HepG2 (cell line): Measurements from ENCODE around the gene BTBD8. TPM values are rescaled to one million over a fixed set of nuclear protein-coding genes. Genes with fewer than 3 reads are reported as not detected.

Experiments used
- ATAC-seq: fragments of 200-7000 bp; cut with Tn5 transposase; 3 replicates; pipeline ENCODE4 v1.9.1; 2020; ENCODE audit warnings: mild to moderate bottlenecking, moderate library complexity
- BruUV-seq: library from RNA; stranded (reverse); fragments of 400-500 nt; replicated peaks from 2 replicates; lab custom pipeline; 2021; lab: Mats Ljungman, UMichigan
- CTCF ChIA-PET: fragments of 300-600 bp; formaldehyde crosslinking; extraction: SDS; loops from one replicate; lab custom pipeline; 2021; ENCODE audit warnings: low total read pairs, inconsistent platforms, low intra/inter-chr PET ratio; lab: Yijun Ruan, JAX
- POLR2A ChIA-PET: fragments of 350-600 bp; sonication (Branson Sonifier 250); formaldehyde crosslinking; loops from one replicate; lab custom pipeline; 2020; ENCODE audit warnings: antibody characterized with exemption, inconsistent platforms; lab: Yijun Ruan, JAX
- DNase-seq: peaks from one replicate; pipeline ENCODE4 v3.0.0-alpha.2; 2015; ENCODE audit warnings: low spot score
- FAIRE-seq: peaks from 3 replicates; lab custom pipeline; 2011; peaks lifted over from hg19 to GRCh38; lab: Jason Lieb, UNC
- H2AFZ ChIP-seq: one replicate; pipeline ENCODE4 v1.6.1; 2011; ENCODE audit warnings: low read length, inconsistent platforms
- H3K27ac ChIP-seq: fragments of 300-600 bp; 3 replicates; pipeline ENCODE4 v1.8.0; 2011; ENCODE audit warnings: mixed run types, mild to moderate bottlenecking, mixed read lengths, low read length, inconsistent platforms; ENCODE audit not compliant: insufficient read depth; ENCODE audit errors: extremely low read length
- H3K27me3 ChIP-seq, 2 experiments: fragments of 200-600 bp in 1 of 2; 2 replicates in 1 of 2; 3 replicates in 1 of 2; pipeline versions ENCODE4 v1.6.0 to v1.8.0; 2011; ENCODE audit warnings: low read length in 2 of 2, mild to moderate bottlenecking in 2 of 2, moderate library complexity in 2 of 2, inconsistent platforms in 1 of 2; ENCODE audit not compliant: insufficient read depth in 2 of 2, control insufficient read depth in 1 of 2
- H3K36me3 ChIP-seq, 2 experiments: fragments of 200-600 bp in 1 of 2; replicated peaks in 1 of 2; 2 replicates in 1 of 2; 3 replicates in 1 of 2; pipeline versions ENCODE4 v1.5.1 to v1.8.0; 2011; ENCODE audit warnings: low read length in 2 of 2, inconsistent platforms in 1 of 2; ENCODE audit not compliant: insufficient read depth in 2 of 2, control insufficient read depth in 1 of 2
- H3K4me1 ChIP-seq: 2 replicates; pipeline ENCODE4 v1.5.1; 2012; ENCODE audit warnings: low read length, inconsistent platforms; ENCODE audit not compliant: insufficient read depth
- H3K4me2 ChIP-seq: 2 replicates; pipeline ENCODE4 v1.6.0; 2011; ENCODE audit warnings: low read depth, low read length, inconsistent platforms
- H3K4me3 ChIP-seq, 3 experiments: fragments of 200-600 bp in 1 of 3; sonication (generic), shearing (Covaris generic) in 1 of 3; replicated peaks in 1 of 3; 2 replicates each; pipeline ENCODE4 v1.5.1; 2011 to 2016; ENCODE audit warnings: low read length in 3 of 3, inconsistent platforms in 2 of 3, low read depth in 2 of 3, mild to moderate bottlenecking in 2 of 3, control low read depth in 1 of 3, mixed read lengths in 1 of 3; ENCODE audit not compliant: insufficient read depth in 1 of 3
- H3K79me2 ChIP-seq: one replicate; pipeline ENCODE4 v1.6.1; 2011; ENCODE audit warnings: low read length, inconsistent platforms; ENCODE audit not compliant: insufficient read depth
- H3K9ac ChIP-seq: 2 replicates; pipeline ENCODE4 v1.6.0; 2011; ENCODE audit warnings: mild to moderate bottlenecking, low read depth, low read length, inconsistent platforms; ENCODE audit not compliant: insufficient read depth
- H3K9me3 ChIP-seq: 2 replicates; pipeline ENCODE4 v1.5.1; 2012; ENCODE audit warnings: mild to moderate bottlenecking, low read length
- H4K20me1 ChIP-seq: 2 replicates; pipeline ENCODE4 v1.6.0; 2011; ENCODE audit warnings: inconsistent platforms, mild to moderate bottlenecking, low read length, moderate library complexity; ENCODE audit not compliant: insufficient read depth
- CENPT ChIP-seq: sonication (generic); formaldehyde crosslinking; IDR thresholded peaks from 2 replicates; pipeline ENCODE4 v1.8.0; 2022; ENCODE audit warnings: low read depth, mild to moderate bottlenecking, moderate library complexity, missing genetic modification reagents
- KDM4B ChIP-seq: sonication (generic); formaldehyde crosslinking; IDR thresholded peaks from 2 replicates; pipeline ENCODE4 v1.4.0; 2020; ENCODE audit warnings: missing genetic modification reagents
- KLF12 ChIP-seq: sonication (generic); formaldehyde crosslinking; IDR thresholded peaks from 2 replicates; pipeline ENCODE4 v1.4.0; 2020; ENCODE audit warnings: missing genetic modification reagents, borderline replicate concordance
- MXI1 ChIP-seq: IDR thresholded peaks from 3 replicates; pipeline ENCODE4 v1.6.1; 2012; ENCODE audit warnings: low read depth, low read length, inconsistent platforms, borderline replicate concordance
- NFKBIZ ChIP-seq: IDR thresholded peaks from 2 replicates; pipeline ENCODE4 v1.6.1; 2018; ENCODE audit warnings: missing genetic modification reagents, missing compliant biosample characterization
- PRMT3 ChIP-seq: sonication (generic); formaldehyde crosslinking; IDR thresholded peaks from 2 replicates; pipeline ENCODE4 v1.8.1; 2022; ENCODE audit warnings: low read depth, mild to moderate bottlenecking, moderate library complexity, missing genetic modification reagents, borderline replicate concordance
- REST ChIP-seq, 2 experiments: IDR thresholded peaks; 2 replicates each; pipeline ENCODE4 v1.6.1; 2011 to 2012; ENCODE audit warnings: low read length in 2 of 2, borderline replicate concordance in 1 of 2, low read depth in 1 of 2, mild to moderate bottlenecking in 1 of 2, moderate library complexity in 1 of 2
- SIX4 ChIP-seq: sonication (generic); formaldehyde crosslinking; IDR thresholded peaks from 2 replicates; pipeline ENCODE4 v1.4.0; 2020; ENCODE audit warnings: missing genetic modification reagents
- SMAD1 ChIP-seq: sonication (generic); formaldehyde crosslinking; IDR thresholded peaks from 2 replicates; pipeline ENCODE4 v1.4.0; 2020; ENCODE audit warnings: missing genetic modification reagents, low read depth, mild to moderate bottlenecking, borderline replicate concordance
- TBP ChIP-seq: sonication (generic); formaldehyde crosslinking; IDR thresholded peaks from 2 replicates; pipeline ENCODE4 v1.5.0; 2020; ENCODE audit warnings: missing genetic modification reagents
- ZFP37 ChIP-seq: sonication (generic); formaldehyde crosslinking; IDR thresholded peaks from 2 replicates; pipeline ENCODE4 v1.4.0; 2020; ENCODE audit warnings: missing genetic modification reagents, borderline replicate concordance
- ZIK1 ChIP-seq: sonication (generic); formaldehyde crosslinking; IDR thresholded peaks from 2 replicates; pipeline ENCODE4 v1.5.0; 2020; ENCODE audit warnings: mild to moderate bottlenecking, low read depth, missing genetic modification reagents, borderline replicate concordance
- ZNF572 ChIP-seq: sonication (generic); formaldehyde crosslinking; IDR thresholded peaks from 2 replicates; pipeline ENCODE4 v1.5.1; 2020; ENCODE audit warnings: mild to moderate bottlenecking, missing genetic modification reagents
- ZNF691 ChIP-seq: sonication (generic); formaldehyde crosslinking; IDR thresholded peaks from 2 replicates; pipeline ENCODE4 v1.4.0; 2020; ENCODE audit warnings: missing genetic modification reagents, low read depth, mild to moderate bottlenecking, borderline replicate concordance
- ZNF704 ChIP-seq: sonication (generic); formaldehyde crosslinking; IDR thresholded peaks from 2 replicates; pipeline ENCODE4 v1.8.1; 2023; ENCODE audit warnings: mild to moderate bottlenecking, inconsistent platforms, moderate library complexity, missing genetic modification reagents, borderline replicate concordance
- ZSCAN30 ChIP-seq: sonication (generic); formaldehyde crosslinking; IDR thresholded peaks from 2 replicates; pipeline ENCODE4 v1.5.0; 2020; ENCODE audit warnings: mild to moderate bottlenecking, missing genetic modification reagents
- ZSCAN31 ChIP-seq: sonication (generic); formaldehyde crosslinking; IDR thresholded peaks from 2 replicates; pipeline ENCODE4 v1.5.0; 2020; ENCODE audit warnings: low read depth, mild to moderate bottlenecking, missing genetic modification reagents
- WGBS: methylation state at CpG from one replicate; pipeline ENCODE4 v1.1.6; 2017; ENCODE audit warnings: low lambda C conversion rate; 5-methylcytosine and 5-hydroxymethylcytosine counted together
- in situ Hi-C: cut with HindIII; loops from 2 replicates; pipeline ENCODE4 v1.10.0; 2017; ENCODE audit warnings: low pct_unique_long_range_greater_than_20kb; ENCODE audit not compliant: extremely low pct_ligation_motif_present
- intact Hi-C: fragments of 100-400 bp; cut with micrococcal nuclease; formaldehyde crosslinking; loops from one replicate; pipeline ENCODE4 v1.10.0; 2022; ENCODE audit not compliant: unreplicated experiment
- polyA plus RNA-seq, 8 experiments: library from polyadenylated mRNA; depleted of rRNA in 3 of 8; stranded (reverse) in 7 of 8; unstranded in 1 of 8; fragments of >200 nt; fragmentation: Illumina TruSeq in 4 of 8; extraction: Trizol in 4 of 8; gene quantifications; 2 replicates each; pipeline versions ENCODE4 v1.2.1 to v1.2.3, GENCODE V29; 2011 to 2016; ENCODE audit warnings: low read depth in 4 of 8, missing spikeins in 1 of 8, mixed read lengths in 1 of 8; ENCODE audit not compliant: insufficient read depth in 1 of 8
- total RNA-seq, 5 experiments: library from RNA; depleted of rRNA; stranded (reverse); fragments of >200 nt; fragmentation: Illumina TruSeq; extraction: Trizol; gene quantifications; 2 replicates each; pipeline ENCODE4 v1.2.3, GENCODE V29; 2016; ENCODE audit warnings: low read depth in 1 of 5

BTBD8 gene
- total and polyA plus RNA-seq, 2 of the 13 experiments (the other 11 are each of a cell fraction or from before 2014, with no cell fraction given) = 0.41 to 1.8 TPM

GRCh38 chr1:92210701-92211100 lies 130.6 kb downstream of the BTBD8 start:
- intact Hi-C loops = no loop called here
- in situ Hi-C loops = no loop called here
- Histone ChIP-seq H4K20me1 (no peaks in the 10 kb centered on the region), H3K9ac (no peak overlapping the region), H2AFZ (no peak overlapping the region), H3K79me2 (no peaks in the 10 kb centered on the region), H3K4me1 (no peaks in the 10 kb centered on the region), H3K4me2 (no peak overlapping the region), H3K27ac (no peak overlapping the region), H3K36me3 (no peaks in the 10 kb centered on the region), H3K4me3 (no peak overlapping the region), H3K9me3 (peaks cover 4% of the 10 kb centered on the region; the same call in 1 of the 2 replicates), H3K27me3 (no peaks in the 10 kb centered on the region; a peak in 2 of 5 replicates)
- WGBS = 0% methylated on average over 2 of the region's 2 CpGs
- no peak for DNase-seq
- CTCF ChIA-PET = no interaction called here
- ATAC-seq = no peak
- FAIRE-seq = no peak
- POLR2A ChIA-PET = no interaction called here
- BruUV-seq = no TSS peak
- TF ChIP-seq REST (IDR thresholded peaks at IDR 0.05; ENCODE audit: borderline replicate concordance in 1 of 2, low read depth in 1 of 2, low read length in 2 of 2) = no peak
- TF ChIP-seq KLF12 (CRISPR knock-in tag) = no peak
- no peak for TF ChIP-seq ZNF572 (CRISPR knock-in tag)
- no peak for TF ChIP-seq CENPT
- TF ChIP-seq PRMT3 (CRISPR knock-in tag) = no peak
- TF ChIP-seq MXI1 = no peak
- TF ChIP-seq ZSCAN30 = no peak
- no peak for TF ChIP-seq ZIK1 (CRISPR knock-in tag)
- no peak for TF ChIP-seq SIX4
- TF ChIP-seq ZFP37 = no peak
- no peak for TF ChIP-seq SMAD1 (CRISPR knock-in tag)
- TF ChIP-seq TBP (CRISPR knock-in tag) = no peak
- TF ChIP-seq ZNF691 (CRISPR knock-in tag) = no peak
- no peak for TF ChIP-seq ZSCAN31 (CRISPR knock-in tag)
- TF ChIP-seq ZNF704 (CRISPR knock-in tag) = no peak
- no peak for TF ChIP-seq NFKBIZ (CRISPR knock-in tag)
- no peak for TF ChIP-seq KDM4B (CRISPR knock-in tag)
